Measurements from ENCODE around the gene PTPN5.

Gene PTPN5

GRCh38 chr11:18789942-18790341 lies 1.7 kb downstream of the PTPN5 start:
- no peak overlapping the region for H3K4me3 ChIP-seq (replicated peaks; ENCODE audit: insufficient read depth, low read length)
- H3K27ac ChIP-seq (replicated peaks) = no peak overlapping the region
- DNase-seq (ENCODE audit: low read depth in 1 of 2, low spot score in 1 of 2) = no peak
- TF ChIP-seq GABPA (IDR thresholded peaks at IDR 0.05; ENCODE audit: low read depth) (no peak), POLR2AphosphoS5 (IDR thresholded peaks at IDR 0.05; ENCODE audit: low read depth) (no peak), REST (IDR thresholded peaks at IDR 0.05; ENCODE audit: insufficient replicate concordance, low read depth) (no peak), SPI1 (IDR thresholded peaks at IDR 0.05; ENCODE audit: borderline replicate concordance, low read depth) (no peak), CTCF (IDR thresholded peaks at IDR 0.05; ENCODE audit: insufficient read depth, low read length) (no peak)
- peaks cover 26% of the 10 kb centered on the region for H3K27me3 ChIP-seq (ENCODE audit: insufficient read depth, poor library complexity, severe bottlenecking)

- TF ChIP-seq CTCF (IDR thresholded peaks at IDR 0.05; ENCODE audit: insufficient read depth, low read length) (no peak), POLR2AphosphoS5 (IDR thresholded peaks at IDR 0.05; ENCODE audit: low read depth) (no peak), GABPA (IDR thresholded peaks at IDR 0.05; ENCODE audit: low read depth) (no peak), REST (IDR thresholded peaks at IDR 0.05; ENCODE audit: insufficient replicate concordance, low read depth) (no peak), SPI1 (IDR thresholded peaks at IDR 0.05; ENCODE audit: borderline replicate concordance, low read depth) (no peak)
- Histone ChIP-seq H3K4me3 (replicated peaks; ENCODE audit: insufficient read depth, low read length) (no peak overlapping the region), H3K27me3 (ENCODE audit: insufficient read depth, poor library complexity, severe bottlenecking) (peaks cover 4% of the 10 kb centered on the region), H3K27ac (replicated peaks) (no peak overlapping the region)
- no peak for DNase-seq (ENCODE audit: low read depth in 1 of 2, low spot score in 1 of 2)
Measured at GRCh38 chr11:18785411-18785810, 6.2 kb downstream of the PTPN5 start.

GRCh38 chr11:18780896-18781295 lies 10.7 kb downstream of the PTPN5 start:
- no peak overlapping the region for H3K4me3 ChIP-seq (replicated peaks; ENCODE audit: insufficient read depth, low read length)
- no peak for DNase-seq (ENCODE audit: low read depth in 1 of 2, low spot score in 1 of 2)
- no peak overlapping the region for H3K27ac ChIP-seq (replicated peaks)
- H3K27me3 ChIP-seq (ENCODE audit: insufficient read depth, poor library complexity, severe bottlenecking) = peaks cover 3% of the 10 kb centered on the region
- no peak for TF ChIP-seq SPI1 (IDR thresholded peaks at IDR 0.05; ENCODE audit: borderline replicate concordance, low read depth)
- no peak for TF ChIP-seq REST (IDR thresholded peaks at IDR 0.05; ENCODE audit: insufficient replicate concordance, low read depth)
- TF ChIP-seq GABPA (IDR thresholded peaks at IDR 0.05; ENCODE audit: low read depth) = no peak
- no peak for TF ChIP-seq POLR2AphosphoS5 (IDR thresholded peaks at IDR 0.05; ENCODE audit: low read depth)
- TF ChIP-seq CTCF (IDR thresholded peaks at IDR 0.05; ENCODE audit: insufficient read depth, low read length) = no peak

All from HL-60 (cell line).